GM18517 (cell line): Measurements from ENCODE around the gene OPCML.

Experiments used
- ATAC-seq: cut with Tn5 transposase; IDR thresholded peaks from one replicate; pipeline ENCODE4 v1.9.1; 2021; ENCODE audit warnings: mild to moderate bottlenecking, moderate library complexity; ENCODE audit not compliant: unreplicated experiment

The OPCML gene

DNA sequence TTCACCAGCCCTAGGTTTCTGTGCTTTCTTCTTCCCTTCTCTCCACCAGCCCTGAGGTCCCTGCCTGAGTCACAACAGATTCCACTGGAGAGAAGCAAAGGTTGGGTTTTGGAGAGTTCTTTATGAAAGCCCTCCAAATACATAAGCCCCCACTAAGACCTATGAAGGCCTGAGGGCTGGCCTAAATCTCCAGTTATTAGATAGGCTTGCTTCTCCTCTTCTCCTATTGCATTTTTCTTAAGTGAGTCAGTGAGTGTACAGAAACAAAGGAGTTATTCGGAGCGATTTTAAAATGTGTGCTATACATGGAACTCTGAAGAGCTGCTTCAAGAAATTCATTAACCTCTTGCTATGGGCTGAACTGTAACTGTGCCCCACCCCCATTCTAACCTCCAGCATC is 1057.3 kb downstream of the OPCML start:
- ATAC-seq, result no peak

DNA sequence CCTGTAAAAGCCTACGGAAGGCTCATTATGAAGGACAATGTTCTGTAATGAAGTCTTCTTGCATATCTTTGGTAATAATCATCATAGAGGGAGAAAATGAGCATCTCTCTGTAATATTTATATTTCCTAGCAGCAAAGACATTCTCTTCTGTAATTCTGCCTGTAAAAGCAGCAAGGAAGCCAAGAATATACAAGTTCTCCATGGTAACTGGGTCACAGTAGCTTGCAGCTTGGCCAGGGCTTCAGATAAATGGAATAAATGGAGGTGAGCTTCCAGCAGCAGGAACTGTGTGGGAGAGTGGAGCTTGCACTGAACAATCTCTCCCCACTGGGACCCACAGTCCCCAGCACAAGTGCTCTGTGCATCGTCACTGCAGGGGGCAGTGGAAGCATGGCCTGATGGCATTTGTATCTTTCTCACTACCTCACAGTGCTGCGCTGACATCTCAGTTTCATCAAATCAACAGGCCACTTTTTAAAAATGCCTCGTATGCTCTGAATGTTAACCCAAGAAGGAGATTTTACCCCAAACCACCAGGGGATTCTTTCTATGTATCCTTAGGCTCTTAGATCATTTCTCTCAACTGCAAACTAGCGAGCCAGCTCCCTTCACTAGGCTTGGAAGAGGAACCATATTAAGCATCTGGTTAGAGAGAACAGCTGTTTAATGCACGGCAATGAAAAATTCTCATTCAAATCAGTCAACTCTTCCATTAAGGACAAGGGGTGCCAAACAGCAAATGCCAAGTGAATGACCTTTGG is 1059.7 kb downstream of the OPCML start:
- ATAC-seq, result no peak

DNA sequence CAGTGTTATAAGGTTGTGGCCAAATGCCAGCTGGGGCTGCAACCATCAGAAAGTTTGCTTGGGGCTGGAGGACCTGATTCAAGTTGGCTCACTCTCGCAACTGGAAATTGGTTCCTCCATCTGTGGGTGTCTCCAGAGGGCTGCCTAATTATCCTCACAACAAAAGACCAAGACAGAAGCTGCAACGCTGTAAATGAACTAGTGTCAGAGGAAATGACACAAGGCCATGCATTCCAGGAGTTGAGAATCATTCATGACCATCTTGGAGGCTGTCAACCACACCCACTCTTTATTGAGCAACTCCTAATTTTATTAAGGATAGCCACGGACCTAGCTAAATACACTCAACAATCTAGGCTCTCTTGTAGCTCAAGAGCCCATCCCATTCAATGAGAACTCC is 1060.8 kb downstream of the OPCML start:
- ATAC-seq, result no peak

DNA sequence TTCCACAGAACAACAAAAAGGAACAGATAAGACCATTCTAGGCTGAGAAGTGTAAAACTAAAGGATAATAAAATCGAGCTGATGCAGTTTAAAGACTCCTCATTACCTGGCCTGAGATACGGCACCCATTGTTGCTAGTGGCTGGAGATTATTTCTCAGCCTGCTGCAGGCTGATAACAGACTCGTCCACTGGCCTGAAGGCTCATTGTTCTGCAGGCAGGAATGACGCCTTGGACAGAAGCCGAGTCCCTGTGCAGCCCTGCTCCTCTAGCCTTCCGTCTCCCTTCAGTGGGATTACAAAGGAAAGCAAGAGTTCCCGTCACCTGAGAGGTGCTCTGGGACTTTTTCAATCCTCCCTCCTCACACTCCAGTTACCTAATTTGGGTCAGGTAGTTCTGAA is 1065.3 kb downstream of the OPCML start:
- ATAC-seq, result no peak

DNA sequence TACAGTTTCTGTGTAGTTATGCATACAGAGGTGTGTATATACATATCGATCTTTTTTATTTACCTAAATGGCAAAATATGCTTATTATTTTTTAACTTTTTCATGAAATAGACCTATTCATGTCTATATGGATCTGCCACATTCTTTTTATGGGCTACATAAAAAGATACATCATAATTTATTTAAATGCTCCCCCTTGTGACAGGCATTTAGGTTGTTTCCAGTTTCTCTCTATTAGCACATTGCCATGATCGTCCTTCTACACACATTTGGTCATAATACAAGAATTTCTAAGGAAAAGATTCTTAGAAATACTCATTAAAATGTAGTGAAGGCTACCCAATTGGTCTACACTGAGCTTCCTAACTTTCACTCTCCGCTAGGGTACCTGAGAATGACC is 1067.4 kb downstream of the OPCML start:
- no peak for ATAC-seq

DNA sequence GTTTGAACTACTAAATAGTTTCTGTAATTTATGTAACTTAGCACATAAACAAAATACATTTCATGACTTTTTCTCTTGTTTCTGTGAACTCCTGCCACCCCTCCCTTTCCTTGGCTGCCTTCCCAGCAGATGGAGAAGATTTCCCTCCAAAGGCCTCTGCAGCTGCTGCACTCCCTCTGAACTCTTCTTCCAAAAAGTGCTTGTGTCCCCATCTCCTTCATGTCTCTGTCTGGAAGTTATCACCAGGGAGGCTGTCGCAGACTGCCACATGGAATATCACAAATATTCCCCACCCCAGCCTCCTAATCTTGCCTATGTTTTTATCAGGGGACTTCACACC is 1068.3 kb downstream of the OPCML start:
- ATAC-seq, result no peak

DNA sequence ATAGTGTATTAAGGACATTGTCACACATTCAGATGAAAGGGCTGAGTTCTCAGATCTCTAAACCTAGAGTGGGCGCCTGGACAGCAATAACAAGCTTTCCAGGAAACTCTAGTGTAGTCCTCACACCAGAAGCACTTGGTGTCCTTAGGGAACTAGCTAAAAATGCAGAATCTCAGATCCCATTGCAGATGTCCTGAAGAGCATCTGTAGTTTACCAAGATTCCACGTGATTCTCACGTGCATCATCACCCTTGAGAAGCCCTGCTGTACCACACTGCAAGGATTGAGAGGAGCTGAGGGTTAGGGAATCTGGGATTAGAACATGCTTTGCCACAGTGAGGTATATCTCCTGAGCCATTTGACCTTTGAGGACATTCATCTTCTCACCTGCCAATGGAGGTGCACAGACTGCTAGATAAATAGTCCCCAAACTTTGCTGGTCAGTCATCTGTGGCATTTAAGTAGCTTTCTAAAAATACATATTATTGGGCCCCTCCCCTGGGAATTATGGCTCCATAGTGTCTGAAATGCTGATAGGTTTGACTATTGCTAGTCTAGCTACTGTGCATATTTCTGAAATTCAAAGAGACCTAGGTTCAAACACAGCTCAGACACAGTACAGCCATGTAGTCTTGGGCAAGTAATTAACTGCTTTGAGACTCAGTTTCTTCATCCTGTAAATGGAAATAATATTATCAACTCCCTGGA is 1068.9 kb downstream of the OPCML start:
- no peak for ATAC-seq

DNA sequence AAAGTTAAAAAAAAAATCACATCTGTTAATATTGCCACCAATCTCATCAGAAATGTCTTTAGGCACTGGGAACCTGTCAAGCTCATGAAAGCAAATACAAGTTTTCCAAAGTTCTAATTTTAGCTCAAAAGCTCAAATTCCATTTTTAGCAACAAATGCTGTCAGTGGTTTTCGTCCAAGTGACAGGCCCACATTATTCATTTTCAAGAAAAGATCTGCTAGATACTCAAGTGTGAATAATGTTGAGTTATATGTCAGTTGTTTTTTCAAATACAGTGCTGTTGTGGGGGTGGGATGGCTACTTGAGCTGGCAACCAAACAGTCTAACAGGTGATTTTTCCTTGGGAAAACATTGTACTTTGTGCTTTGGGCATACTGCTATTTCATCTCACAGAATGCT is 1072.6 kb downstream of the OPCML start:
- ATAC-seq, result no peak

DNA sequence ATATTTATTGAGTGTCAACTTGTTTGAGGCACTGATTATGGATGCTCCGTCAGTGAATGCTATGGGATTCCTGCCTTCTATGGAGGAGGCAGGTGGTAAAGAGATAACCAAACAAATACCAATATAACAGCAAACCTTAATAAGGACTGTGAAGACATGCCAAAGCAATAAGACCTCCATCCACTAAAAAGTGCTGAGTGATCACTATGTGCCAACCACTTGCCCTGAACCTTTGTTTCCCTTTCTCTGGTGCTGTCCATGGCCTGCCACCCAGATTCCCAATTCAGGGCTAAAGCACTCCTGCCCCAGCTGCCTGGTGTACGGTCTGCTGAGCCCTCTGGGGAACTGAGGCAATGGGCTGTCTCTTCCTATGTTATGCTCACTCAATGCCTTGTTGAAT is 1074.9 kb downstream of the OPCML start:
- ATAC-seq, result no peak

DNA sequence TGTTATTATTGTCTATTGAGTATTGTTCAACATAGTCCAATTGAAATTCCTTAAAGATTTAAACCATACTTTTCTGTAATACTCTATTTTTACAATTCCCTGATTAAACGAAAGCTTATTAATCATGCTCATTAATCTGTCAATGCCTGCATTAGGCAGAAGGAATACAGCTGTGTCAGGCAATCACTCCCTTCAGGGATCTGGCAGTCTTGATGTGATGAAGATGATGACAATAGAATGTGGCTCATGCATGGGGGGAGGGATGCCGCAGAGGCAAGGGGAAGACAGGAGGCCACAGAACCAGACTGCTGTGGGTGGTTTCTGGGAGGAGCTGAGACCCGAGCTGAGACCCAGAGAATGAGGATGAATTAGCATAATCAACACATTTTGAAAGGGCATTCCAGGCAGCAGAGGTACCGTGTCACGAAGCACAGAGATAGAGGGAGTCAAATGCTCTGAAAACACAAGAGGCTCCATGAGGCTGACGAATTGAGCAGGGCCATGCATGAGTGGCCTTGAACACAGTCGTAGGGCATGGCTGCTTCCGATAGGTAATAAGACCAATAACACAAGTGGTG is 1075.5 kb downstream of the OPCML start:
- ATAC-seq, result no peak

DNA sequence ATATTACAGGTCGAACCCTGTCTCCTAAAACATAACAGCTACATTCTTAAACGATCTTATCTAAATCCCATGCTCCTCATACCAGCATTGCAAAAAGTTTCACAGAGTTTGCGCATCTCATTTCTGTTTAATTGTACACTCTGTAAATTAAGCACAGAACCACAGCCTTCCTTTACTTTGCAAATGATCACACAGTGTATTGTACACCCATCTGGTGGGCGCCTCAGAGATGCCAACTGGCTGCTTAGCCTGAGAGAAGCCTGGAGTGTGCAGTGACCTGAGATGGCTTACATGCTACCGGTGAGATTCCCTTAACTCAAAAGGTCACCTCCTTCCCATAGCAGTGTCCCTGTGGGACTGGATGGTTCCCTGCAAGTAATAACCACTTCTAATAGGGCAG is 1077.3 kb downstream of the OPCML start:
- no peak for ATAC-seq

DNA sequence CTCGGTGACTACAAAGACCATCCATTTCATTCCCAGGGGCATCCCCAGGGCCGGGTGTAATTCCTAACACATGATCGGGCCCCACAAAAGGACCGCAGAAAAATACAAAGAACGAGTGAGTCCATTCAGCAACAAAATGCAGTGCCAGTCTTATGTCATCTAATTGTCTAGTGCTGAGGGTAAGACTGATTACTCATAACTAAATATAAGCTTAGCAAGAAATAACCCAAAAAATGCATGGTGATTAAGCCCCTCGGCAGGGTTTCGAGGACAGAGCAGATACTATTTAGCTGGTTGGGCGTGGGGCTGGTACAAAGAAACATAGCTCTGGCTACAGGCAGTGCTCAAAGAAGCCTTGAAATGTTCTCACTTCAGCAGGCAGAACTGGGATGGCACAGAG is 1078.9 kb downstream of the OPCML start:
- no peak for ATAC-seq

DNA sequence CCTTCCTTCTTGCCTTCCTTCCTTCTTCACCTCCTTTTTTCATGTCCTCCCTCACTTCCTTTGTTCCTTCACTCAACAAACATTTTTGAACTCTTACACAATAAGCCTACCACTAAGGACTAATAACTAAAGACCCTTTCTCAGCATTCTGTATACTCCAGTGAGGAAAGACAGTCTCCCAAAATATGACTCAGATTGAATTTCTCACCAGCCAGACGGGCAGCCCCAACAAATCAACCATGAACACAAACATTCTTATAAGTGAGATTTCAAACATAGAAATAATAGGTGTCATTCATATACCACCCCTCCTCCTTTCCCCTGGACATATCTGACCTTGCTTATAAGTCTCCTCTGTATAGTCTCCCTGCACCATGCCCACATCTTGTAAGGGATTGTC is 1079.7 kb downstream of the OPCML start:
- ATAC-seq, result no peak

DNA sequence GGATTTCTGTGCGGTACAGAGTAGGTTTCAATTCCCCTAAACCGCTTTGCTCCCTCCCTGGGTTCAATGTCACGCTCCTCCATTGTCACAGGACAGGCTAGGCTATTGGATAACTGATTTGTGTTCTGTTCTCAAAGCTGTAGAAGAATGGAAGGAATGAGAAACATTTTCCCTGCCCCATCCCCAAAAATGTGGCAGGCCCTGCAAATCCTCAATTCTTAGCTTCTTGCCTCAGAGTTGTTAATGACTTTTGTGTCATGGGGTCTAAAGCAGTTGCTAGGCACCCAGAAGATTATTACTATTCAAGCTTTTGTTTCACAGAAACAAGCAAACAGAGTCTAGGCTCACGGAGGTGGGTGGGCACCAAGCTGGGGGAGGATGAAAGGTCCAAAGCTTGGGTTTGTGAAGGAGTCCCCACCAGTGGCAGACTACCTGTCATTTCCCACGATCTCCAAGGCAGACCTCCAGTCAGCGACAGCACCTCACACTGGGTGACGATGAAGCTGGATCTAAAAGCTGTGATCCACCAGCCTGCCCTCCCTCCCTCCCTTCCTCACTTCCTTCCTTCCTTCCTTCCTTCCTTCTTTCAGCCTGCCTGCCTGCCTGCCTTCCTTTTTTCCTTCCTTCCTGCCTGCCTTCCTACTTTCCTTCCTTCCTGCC is 1080.2 kb downstream of the OPCML start:
- ATAC-seq, result no peak

DNA sequence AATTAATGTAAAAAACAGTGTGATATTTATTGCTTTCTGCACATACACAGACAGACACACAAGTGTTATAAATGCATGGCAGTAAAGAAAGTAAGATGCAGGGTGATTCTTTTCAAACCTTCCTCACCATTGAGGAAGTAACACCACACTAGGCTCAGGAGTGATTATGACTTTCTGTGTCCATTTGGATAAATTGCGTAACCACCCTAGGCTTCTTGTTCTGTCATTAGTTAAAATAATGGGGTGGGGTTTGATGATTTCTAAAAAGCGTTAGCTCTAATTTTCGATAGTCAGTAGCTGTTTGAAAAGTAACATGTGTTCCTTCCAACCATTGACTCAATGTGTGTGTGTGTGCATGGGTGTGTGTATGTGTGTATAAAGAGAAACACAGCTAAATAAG is 1081.7 kb downstream of the OPCML start:
- no peak for ATAC-seq

DNA sequence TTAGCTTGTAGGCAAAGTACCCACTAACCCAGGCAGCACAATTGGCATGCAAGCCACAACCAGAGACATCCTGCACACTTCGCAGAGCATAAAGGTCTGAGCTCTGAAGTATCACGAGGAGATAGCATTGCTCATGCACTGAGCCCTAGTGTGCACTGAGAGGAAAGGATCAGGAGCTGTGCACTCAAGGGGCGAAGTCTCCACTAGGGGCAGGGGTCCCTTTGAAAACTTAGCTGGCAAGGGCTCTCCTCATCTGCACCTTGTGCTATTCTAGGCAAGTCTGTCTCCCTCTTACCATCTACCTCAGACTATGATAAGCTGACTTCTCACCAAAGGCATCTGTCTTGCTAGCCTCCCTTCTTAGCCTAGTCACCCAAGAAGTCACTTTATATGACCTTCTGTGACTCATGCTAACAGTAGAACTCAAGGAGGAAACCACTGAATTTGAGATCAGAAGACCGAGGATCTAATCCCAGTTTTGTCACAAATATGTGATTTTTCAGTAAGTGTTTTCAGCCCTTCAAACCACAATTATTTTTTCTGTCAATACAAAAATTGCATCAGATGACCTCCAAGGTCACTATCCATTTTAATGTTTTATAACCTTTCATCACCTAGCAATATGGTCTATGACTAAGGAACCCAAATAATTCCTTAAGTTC is 1083.8 kb downstream of the OPCML start:
- no peak for ATAC-seq

DNA sequence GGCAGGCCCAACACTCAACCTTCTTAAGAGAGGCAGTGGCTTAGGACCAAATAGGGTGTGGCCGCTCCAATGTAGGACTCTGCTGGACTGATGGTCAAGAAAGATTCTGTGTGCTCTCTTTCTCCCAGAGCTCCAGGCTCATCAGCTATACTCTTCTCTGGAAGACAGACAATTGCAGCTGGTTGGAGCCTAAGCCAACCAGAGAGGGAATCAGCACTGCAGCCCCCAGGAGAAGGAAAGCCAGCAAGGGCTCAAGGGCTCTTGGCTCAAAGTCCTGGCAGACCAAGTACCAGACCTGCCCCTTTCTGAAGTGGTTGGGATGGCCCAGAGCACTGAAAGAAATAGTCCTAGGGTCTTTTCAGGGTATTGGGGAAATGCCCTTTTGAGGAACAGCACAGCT is 1084.5 kb downstream of the OPCML start:
- no peak for ATAC-seq

DNA sequence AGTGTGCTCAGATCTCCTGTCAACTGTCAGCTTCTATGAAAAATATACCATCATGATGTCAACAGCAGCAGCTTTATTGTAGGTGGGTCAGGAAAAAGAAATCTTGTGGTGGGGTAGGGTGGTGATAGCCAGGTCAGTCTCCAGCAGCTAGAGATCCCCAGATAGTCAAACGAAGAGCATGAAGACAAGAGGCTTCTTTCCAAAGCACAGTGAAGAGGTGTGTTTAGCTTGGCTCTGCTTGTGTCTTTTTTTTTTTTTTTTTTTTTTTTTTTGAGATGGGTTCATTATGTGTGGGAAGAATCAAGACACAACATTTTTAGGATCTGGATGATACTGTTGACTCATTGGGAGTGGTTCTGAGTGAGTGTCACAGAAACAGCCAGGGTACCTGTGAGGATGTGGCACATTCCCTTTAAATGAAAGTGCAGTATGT is 1086.4 kb downstream of the OPCML start:
- ATAC-seq, result no peak

DNA sequence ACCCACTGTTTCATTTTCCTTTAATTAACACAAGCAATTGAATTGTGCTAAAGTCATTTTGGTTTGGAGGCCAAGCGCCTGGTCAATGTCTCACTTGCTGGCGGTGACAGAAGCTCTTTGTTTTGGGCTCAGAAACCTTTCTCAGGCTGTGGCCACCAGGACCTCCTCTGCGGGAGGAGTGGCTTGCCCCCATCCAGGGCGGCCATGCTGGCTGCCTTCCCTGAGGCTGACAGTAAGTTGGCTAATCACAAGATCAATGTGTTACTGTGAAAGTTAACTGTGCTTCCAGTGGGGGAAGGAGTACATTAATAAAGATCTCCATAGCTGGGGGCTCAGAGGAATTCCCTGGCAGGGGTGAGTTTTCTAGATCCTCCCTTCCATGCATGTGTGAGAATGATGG is 1087.4 kb downstream of the OPCML start:
- ATAC-seq, result no peak

DNA sequence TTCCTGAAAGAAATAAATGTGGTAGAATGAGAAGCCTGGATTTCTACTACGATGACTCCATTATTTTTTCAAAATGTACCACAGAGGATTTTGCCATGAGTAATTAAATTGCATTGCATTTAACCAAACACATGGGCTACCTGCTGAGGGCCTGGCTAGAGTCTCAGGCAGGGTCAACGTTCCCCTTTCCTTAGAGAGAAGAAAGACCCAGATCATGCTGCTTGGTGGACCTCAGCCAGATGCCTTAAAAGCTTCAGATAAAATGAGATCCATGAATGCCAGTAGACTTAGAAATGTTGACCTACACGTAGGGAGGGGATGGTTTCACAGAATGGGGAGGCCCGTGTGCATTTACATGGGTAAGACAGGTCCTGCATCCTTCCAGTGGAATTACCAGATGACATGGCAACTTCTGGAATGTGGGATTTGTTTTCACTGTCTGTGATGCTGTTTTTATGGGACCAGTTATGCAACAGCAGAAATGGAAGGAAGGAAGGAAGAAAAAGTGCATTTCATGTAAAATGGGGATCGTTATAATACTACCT is 1092.5 kb downstream of the OPCML start:
- ATAC-seq, result no peak

DNA sequence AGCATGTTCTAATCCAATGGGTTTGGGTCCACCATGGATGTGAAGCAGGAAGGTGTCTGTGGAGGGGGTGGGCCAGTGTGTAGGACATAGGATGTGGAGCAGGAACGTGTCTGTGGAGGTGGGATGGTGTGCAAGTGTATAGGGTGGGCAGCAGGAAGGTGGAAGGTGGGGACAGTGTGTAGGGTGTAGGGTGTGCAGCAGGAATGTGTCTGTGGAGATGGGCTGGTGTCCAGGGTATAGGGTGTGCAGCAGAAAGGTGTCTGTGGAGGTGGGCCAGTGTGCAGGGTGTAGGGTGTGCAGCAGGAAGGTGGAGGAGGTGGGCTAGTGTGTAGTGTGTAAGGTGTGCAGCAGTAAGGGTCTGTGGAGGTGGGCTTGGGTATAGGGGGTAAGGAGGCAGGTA is 1093.9 kb downstream of the OPCML start:
- no peak for ATAC-seq
